Nephron (organoid): ENCODE results near the gene TBC1D10B.

ENCODE experiments used
- H3K27ac Mint-ChIP-seq, 3 experiments: 2 replicates each; pipeline ENCODE4 v1.8.0; 2020; ENCODE audit warnings: mixed read lengths in 3 of 3, mild to moderate bottlenecking in 2 of 3, moderate library complexity in 1 of 3
- H3K27me3 Mint-ChIP-seq: 2 replicates; pipeline ENCODE4 v1.8.0; 2021; ENCODE audit warnings: low read depth, mild to moderate bottlenecking, moderate library complexity, mixed read lengths
- H3K36me3 Mint-ChIP-seq: 2 replicates; pipeline ENCODE4 v1.8.0; 2020; ENCODE audit warnings: low read depth, mixed read lengths
- H3K4me1 Mint-ChIP-seq: 2 replicates; pipeline ENCODE4 v1.8.0; 2020; ENCODE audit warnings: mixed read lengths
- H3K4me3 Mint-ChIP-seq, 3 experiments: 2 replicates each; pipeline ENCODE4 v1.8.0; 2020; ENCODE audit warnings: mild to moderate bottlenecking in 3 of 3, mixed read lengths in 3 of 3, moderate library complexity in 2 of 3
- H3K9me3 Mint-ChIP-seq: 2 replicates; pipeline ENCODE4 v1.8.0; 2020; ENCODE audit warnings: mixed read lengths
- CTCF ChIP-seq, 3 experiments: fragments of 200-600 bp; sonication (generic); IDR thresholded peaks; one replicate each; pipeline ENCODE4 v1.5.0; 2021; ENCODE audit warnings: antibody characterized with exemption in 3 of 3; ENCODE audit not compliant: unreplicated experiment in 3 of 3

Gene TBC1D10B

GRCh38 chr16:30376461-30376902, 6.2 kb upstream of the TBC1D10B start:
- Mint-ChIP-seq H3K27me3 (no peaks in the 10 kb centered on the region), H3K9me3 (no peaks in the 10 kb centered on the region), H3K36me3 (no peaks in the 10 kb centered on the region), H3K4me3 (peak overlapping the region; percentile 87 to 96 (median 88)), H3K27ac (peak overlapping the region; percentile 99 to 100 (median 99)), H3K4me1 (peaks cover 23% of the 10 kb centered on the region)
- TF ChIP-seq CTCF (IDR thresholded peaks at IDR 0.05; ENCODE audit: unreplicated experiment in 3 of 3) = no peak

GRCh38 chr16:30375864-30376263, 5.6 kb upstream of the TBC1D10B start:
- H3K9me3 Mint-ChIP-seq = no peaks in the 10 kb centered on the region
- peak overlapping the region; percentile 68 to 99 (median 99) for H3K27ac Mint-ChIP-seq
- H3K4me1 Mint-ChIP-seq = peaks cover 28% of the 10 kb centered on the region
- H3K4me3 Mint-ChIP-seq = peak overlapping the region; percentile 60 to 88 (median 87)
- no peaks in the 10 kb centered on the region for H3K36me3 Mint-ChIP-seq
- no peak for TF ChIP-seq CTCF (IDR thresholded peaks at IDR 0.05; ENCODE audit: unreplicated experiment in 3 of 3)
- H3K27me3 Mint-ChIP-seq = no peaks in the 10 kb centered on the region

- Mint-ChIP-seq H3K4me1 (peaks cover 19% of the 10 kb centered on the region), H3K36me3 (no peaks in the 10 kb centered on the region), H3K27ac (peak within 1 kb of the TSS; percentile 81 to 99 (median 99)), H3K27me3 (no peaks in the 10 kb centered on the region), H3K9me3 (no peaks in the 10 kb centered on the region), H3K4me3 (peak within 1 kb of the TSS; percentile 60 to 88 (median 87))
- no peak for TF ChIP-seq CTCF (IDR thresholded peaks at IDR 0.05; ENCODE audit: unreplicated experiment in 3 of 3)
Measured at GRCh38 chr16:30374538-30374937, 4.2 kb upstream of the TBC1D10B start, which contains the start of gene MYL11. MYL11 (plus strand) TSS chr16:30374802; CDS start chr16:30374858, 56 bp downstream.

- TF ChIP-seq CTCF (IDR thresholded peaks at IDR 0.05; ENCODE audit: unreplicated experiment in 3 of 3) = no peak
- Mint-ChIP-seq H3K4me1 (peaks cover 27% of the 10 kb centered on the region), H3K27me3 (no peaks in the 10 kb centered on the region), H3K4me3 (peak overlapping the region; percentile 71 to 87 (median 80)), H3K27ac (peak overlapping the region; percentile 88 to 97 (median 92)), H3K36me3 (no peaks in the 10 kb centered on the region), H3K9me3 (no peaks in the 10 kb centered on the region)
Measured at GRCh38 chr16:30372725-30373124, 2.4 kb upstream of the TBC1D10B start.

GRCh38 chr16:30372038-30372712, 1.9 kb upstream of the TBC1D10B start:
- H3K27ac Mint-ChIP-seq = peak overlapping the region; percentile 88 to 97 (median 92)
- no peaks in the 10 kb centered on the region for H3K27me3 Mint-ChIP-seq
- H3K4me3 Mint-ChIP-seq = peak overlapping the region; percentile 80 to 87 (median 87)
- H3K4me1 Mint-ChIP-seq = peaks cover 28% of the 10 kb centered on the region
- no peak for TF ChIP-seq CTCF (IDR thresholded peaks at IDR 0.05; ENCODE audit: unreplicated experiment in 3 of 3)
- H3K9me3 Mint-ChIP-seq = no peaks in the 10 kb centered on the region
- H3K36me3 Mint-ChIP-seq = peaks cover 3% of the 10 kb centered on the region
